Endothelial cell of umbilical vein (primary cell): ENCODE data around the gene OSBP2.

ENCODE experiments used
- EZH2 ChIP-seq: IDR thresholded peaks from 2 replicates; pipeline ENCODE4 v1.6.1; 2012; ENCODE audit warnings: borderline replicate concordance, low read depth, mild to moderate bottlenecking, moderate library complexity, low read length, inconsistent platforms; ENCODE audit not compliant: severe bottlenecking
- FOS ChIP-seq: IDR thresholded peaks from 2 replicates; pipeline ENCODE4 v1.6.1; 2011; ENCODE audit warnings: mild to moderate bottlenecking, low read length, moderate library complexity, borderline replicate concordance; ENCODE audit not compliant: insufficient read depth
- POLR2A ChIP-seq: IDR thresholded peaks from 2 replicates; pipeline ENCODE4 v1.6.1; 2012; ENCODE audit warnings: low read depth, mild to moderate bottlenecking, control low read depth, low read length
- POLR2AphosphoS5 ChIP-seq: IDR thresholded peaks from 2 replicates; pipeline ENCODE4 v1.6.1; 2012; ENCODE audit warnings: low read depth, mild to moderate bottlenecking, control low read depth, low read length, moderate library complexity; ENCODE audit not compliant: insufficient read depth
- TF ChIP-seq, protein P1 (sequence below), 2 donors: IDR thresholded peaks; 1 replicate in 1 of 2; 2 replicates in 1 of 2; pipeline ENCODE4 v1.5.1; 2011; ENCODE audit warnings: low read length in 2 of 2, mild to moderate bottlenecking in 2 of 2, moderate library complexity in 2 of 2, control low read depth in 1 of 2, inconsistent platforms in 1 of 2, low read depth in 1 of 2; ENCODE audit not compliant: insufficient read depth in 1 of 2; ENCODE audit errors: extremely low read depth in 1 of 2

DNA sequence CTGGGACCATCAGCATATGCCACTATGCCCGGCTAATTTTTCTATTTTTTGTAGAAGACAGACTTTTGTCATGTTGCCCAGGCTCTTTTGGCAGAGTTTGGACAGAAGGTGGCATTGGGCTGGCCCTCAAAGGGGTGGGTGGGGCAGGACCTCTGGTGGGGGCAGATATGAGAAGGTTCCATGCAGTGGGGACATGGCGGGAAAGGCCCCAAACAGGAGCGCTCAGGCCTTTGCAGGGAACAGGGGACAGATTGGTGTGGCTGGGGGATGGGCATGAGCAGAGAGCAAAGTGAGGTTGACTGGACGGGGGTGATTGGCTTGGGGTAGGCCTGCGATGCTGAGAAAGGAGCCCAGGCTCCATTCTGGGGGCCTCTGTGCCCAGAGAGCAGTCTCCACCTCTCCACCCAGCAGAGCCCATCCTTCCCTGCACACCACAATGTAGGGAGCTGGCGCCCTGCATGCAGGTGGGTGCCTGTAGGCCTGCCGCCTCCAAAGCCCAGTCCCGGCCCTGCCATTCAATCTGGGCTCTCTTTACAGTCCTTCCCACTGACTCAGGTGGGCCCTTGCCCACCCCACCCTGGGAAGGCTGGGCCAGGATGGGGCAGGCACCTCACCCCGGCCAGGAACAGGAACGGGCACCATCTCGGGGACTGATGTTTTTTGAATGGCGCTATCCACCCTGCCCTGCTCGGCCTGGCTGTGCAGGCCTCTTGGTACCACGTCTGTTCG lies 175.2 kb downstream of the OSBP2 start:
- TF ChIP-seq, protein P1, sequence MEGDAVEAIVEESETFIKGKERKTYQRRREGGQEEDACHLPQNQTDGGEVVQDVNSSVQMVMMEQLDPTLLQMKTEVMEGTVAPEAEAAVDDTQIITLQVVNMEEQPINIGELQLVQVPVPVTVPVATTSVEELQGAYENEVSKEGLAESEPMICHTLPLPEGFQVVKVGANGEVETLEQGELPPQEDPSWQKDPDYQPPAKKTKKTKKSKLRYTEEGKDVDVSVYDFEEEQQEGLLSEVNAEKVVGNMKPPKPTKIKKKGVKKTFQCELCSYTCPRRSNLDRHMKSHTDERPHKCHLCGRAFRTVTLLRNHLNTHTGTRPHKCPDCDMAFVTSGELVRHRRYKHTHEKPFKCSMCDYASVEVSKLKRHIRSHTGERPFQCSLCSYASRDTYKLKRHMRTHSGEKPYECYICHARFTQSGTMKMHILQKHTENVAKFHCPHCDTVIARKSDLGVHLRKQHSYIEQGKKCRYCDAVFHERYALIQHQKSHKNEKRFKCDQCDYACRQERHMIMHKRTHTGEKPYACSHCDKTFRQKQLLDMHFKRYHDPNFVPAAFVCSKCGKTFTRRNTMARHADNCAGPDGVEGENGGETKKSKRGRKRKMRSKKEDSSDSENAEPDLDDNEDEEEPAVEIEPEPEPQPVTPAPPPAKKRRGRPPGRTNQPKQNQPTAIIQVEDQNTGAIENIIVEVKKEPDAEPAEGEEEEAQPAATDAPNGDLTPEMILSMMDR (IDR thresholded peaks at IDR 0.05; ENCODE audit: extremely low read depth in 1 of 2, insufficient read depth in 1 of 2, low read depth in 1 of 2, low read length in 2 of 2): no peak
- TF ChIP-seq POLR2A: no peak
- TF ChIP-seq POLR2AphosphoS5: no peak
- TF ChIP-seq FOS: no peak
- TF ChIP-seq EZH2: no peak
